OCI-LY1 (cell line): ENCODE results near the gene JOSD1.

Experiments
- H2AFZ ChIP-seq: fragments of 200-600 bp; sonication (generic), shearing (Covaris generic); 2 replicates; pipeline ENCODE4 v1.6.0; 2014; ENCODE audit warnings: antibody characterized with exemption, mild to moderate bottlenecking, low read length
- H3F3A ChIP-seq: fragments of 200-600 bp; sonication (generic), shearing (Covaris generic); 2 replicates; pipeline ENCODE4 v1.6.0; 2014; ENCODE audit warnings: mild to moderate bottlenecking, antibody characterized with exemption, low read length, moderate library complexity; ENCODE audit not compliant: insufficient read depth
- H3K27ac ChIP-seq: fragments of 200-600 bp; sonication (generic); 2 replicates; pipeline ENCODE4 v1.5.1; 2014; ENCODE audit warnings: low read length, mixed run types, mild to moderate bottlenecking, low read depth; ENCODE audit not compliant: poor library complexity, severe bottlenecking
- H3K27me3 ChIP-seq: fragments of 200-600 bp; sonication (generic); 2 replicates; pipeline ENCODE4 v1.6.0; 2014; ENCODE audit warnings: antibody characterized with exemption, mild to moderate bottlenecking, low read length, moderate library complexity; ENCODE audit not compliant: insufficient read depth
- H3K36me3 ChIP-seq: fragments of 200-600 bp; sonication (generic); 2 replicates; pipeline ENCODE4 v1.6.1; 2014; ENCODE audit warnings: mild to moderate bottlenecking, antibody characterized with exemption, low read length, moderate library complexity, mixed read lengths; ENCODE audit not compliant: insufficient read depth
- H3K4me1 ChIP-seq: fragments of 200-600 bp; sonication (generic); 2 replicates; pipeline ENCODE4 v1.5.1; 2014; ENCODE audit warnings: mild to moderate bottlenecking, low read length, moderate library complexity; ENCODE audit not compliant: insufficient read depth, severe bottlenecking
- H3K4me2 ChIP-seq: fragments of 200-600 bp; sonication (generic), shearing (Covaris generic); 2 replicates; pipeline ENCODE4 v1.6.1; 2014; ENCODE audit warnings: low read length
- H3K4me3 ChIP-seq: fragments of 200-600 bp; sonication (generic); 2 replicates; pipeline ENCODE4 v1.5.1; 2014; ENCODE audit warnings: low read length, low read depth, mild to moderate bottlenecking, mixed read lengths; ENCODE audit not compliant: poor library complexity, severe bottlenecking
- H3K79me2 ChIP-seq: fragments of 200-600 bp; shearing (Covaris generic); 2 replicates; pipeline ENCODE4 v1.6.1; 2016; ENCODE audit warnings: mixed run types, low read length, mixed read lengths; ENCODE audit not compliant: insufficient read depth
- H3K9ac ChIP-seq: fragments of 200-600 bp; sonication (generic), shearing (Covaris generic); 2 replicates; pipeline ENCODE4 v1.6.1; 2014; ENCODE audit warnings: mild to moderate bottlenecking, low read length, mixed read lengths
- H3K9me2 ChIP-seq: fragments of 200-600 bp; sonication (generic), shearing (Covaris generic); 2 replicates; pipeline ENCODE4 v1.6.1; 2014; ENCODE audit warnings: low read depth, mild to moderate bottlenecking, low read length, mixed read lengths
- H3K9me3 ChIP-seq: fragments of 200-600 bp; shearing (Covaris generic); 2 replicates; pipeline ENCODE4 v1.6.1; 2014; ENCODE audit warnings: low read length, mixed read lengths
- H4K20me1 ChIP-seq: fragments of 200-600 bp; sonication (generic), shearing (Covaris generic); 2 replicates; pipeline ENCODE4 v1.6.0; 2016; ENCODE audit warnings: mild to moderate bottlenecking, low read length; ENCODE audit not compliant: insufficient read depth
- EZH2 ChIP-seq: fragments of 200-600 bp; sonication (generic), shearing (Covaris generic); IDR thresholded peaks from 2 replicates; pipeline ENCODE4 v1.8.0; 2017; ENCODE audit warnings: borderline replicate concordance, mixed run types, mild to moderate bottlenecking, antibody characterized with exemption, low read length, moderate library complexity, mixed read lengths
- TF ChIP-seq, protein P1 (sequence below): fragments of 200-600 bp; sonication (generic), shearing (Covaris generic); IDR thresholded peaks from 2 replicates; pipeline ENCODE4 v1.5.1; 2017; ENCODE audit warnings: mild to moderate bottlenecking, antibody characterized with exemption, low read length, moderate library complexity, mixed read lengths

JOSD1 gene

DNA sequence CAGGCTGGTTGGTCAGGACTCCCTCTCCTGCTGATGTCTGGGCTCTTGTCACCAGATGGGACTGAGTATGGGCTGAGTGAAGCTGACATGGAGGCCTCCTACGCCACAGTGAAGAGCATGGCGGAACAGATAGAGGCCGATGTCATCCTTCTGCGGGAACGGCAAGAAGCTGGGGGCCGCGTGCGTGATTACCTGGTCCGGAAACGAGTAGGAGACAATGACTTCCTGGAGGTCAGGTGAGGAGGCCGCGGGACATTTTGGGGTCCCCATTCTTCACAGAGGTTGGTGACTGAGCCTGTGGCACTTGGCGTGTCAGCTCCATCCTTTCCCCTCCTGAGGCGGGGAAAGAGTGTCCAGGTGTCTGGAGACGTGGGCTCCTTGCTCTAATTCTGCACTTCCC is 15.1 kb upstream of the JOSD1 start:
- H3F3A ChIP-seq: no peaks in the 10 kb centered on the region
- no peaks in the 10 kb centered on the region for H3K9me3 ChIP-seq
- H3K4me3 ChIP-seq: no peak overlapping the region
- TF ChIP-seq, protein P1, sequence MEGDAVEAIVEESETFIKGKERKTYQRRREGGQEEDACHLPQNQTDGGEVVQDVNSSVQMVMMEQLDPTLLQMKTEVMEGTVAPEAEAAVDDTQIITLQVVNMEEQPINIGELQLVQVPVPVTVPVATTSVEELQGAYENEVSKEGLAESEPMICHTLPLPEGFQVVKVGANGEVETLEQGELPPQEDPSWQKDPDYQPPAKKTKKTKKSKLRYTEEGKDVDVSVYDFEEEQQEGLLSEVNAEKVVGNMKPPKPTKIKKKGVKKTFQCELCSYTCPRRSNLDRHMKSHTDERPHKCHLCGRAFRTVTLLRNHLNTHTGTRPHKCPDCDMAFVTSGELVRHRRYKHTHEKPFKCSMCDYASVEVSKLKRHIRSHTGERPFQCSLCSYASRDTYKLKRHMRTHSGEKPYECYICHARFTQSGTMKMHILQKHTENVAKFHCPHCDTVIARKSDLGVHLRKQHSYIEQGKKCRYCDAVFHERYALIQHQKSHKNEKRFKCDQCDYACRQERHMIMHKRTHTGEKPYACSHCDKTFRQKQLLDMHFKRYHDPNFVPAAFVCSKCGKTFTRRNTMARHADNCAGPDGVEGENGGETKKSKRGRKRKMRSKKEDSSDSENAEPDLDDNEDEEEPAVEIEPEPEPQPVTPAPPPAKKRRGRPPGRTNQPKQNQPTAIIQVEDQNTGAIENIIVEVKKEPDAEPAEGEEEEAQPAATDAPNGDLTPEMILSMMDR: no peak
- TF ChIP-seq EZH2: no peak
- no peaks in the 10 kb centered on the region for H4K20me1 ChIP-seq
- H3K9me2 ChIP-seq: no peaks in the 10 kb centered on the region
- H3K27me3 ChIP-seq: no peaks in the 10 kb centered on the region
- peaks cover 61% of the 10 kb centered on the region; the same call in 1 of the 2 replicates for H3K36me3 ChIP-seq
- no peak overlapping the region for H3K9ac ChIP-seq
- H3K4me2 ChIP-seq: no peak overlapping the region
- H3K27ac ChIP-seq: no peak overlapping the region
- peaks cover 31% of the 10 kb centered on the region for H3K79me2 ChIP-seq
- H3K4me1 ChIP-seq: no peaks in the 10 kb centered on the region
- H2AFZ ChIP-seq: no peak overlapping the region

- peaks cover 37% of the 10 kb centered on the region for H3K79me2 ChIP-seq
- 0 out of 2 replicates have a peak, but pooled peaks cover 2% of the 10 kb centered on the region for H4K20me1 ChIP-seq
- H3K36me3 ChIP-seq: peaks cover 62% of the 10 kb centered on the region; the same call in 1 of the 2 replicates
Measured at GRCh38 chr22:38715176-38715764, 14.5 kb upstream of the JOSD1 start.

DNA sequence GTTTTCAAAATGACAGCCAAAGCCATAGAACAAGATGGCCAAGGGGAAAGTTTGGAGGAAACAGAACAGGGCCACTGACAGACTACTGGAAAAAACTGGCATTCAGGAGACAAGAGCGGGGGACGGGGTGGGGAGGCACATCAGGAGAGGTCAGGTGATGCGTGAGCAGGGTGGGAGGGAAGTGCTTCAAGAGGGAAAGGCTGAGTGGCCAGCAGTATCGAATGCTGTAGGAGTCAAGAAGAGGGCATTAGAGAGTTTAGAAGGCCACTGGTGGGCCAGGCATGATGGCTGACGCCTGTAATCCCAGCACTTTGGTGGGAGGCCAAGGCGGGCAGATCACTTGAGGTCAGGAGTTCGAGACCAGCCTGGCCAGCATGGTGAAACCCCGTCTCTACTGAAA is 13.2 kb upstream of the JOSD1 start:
- Histone ChIP-seq H3K9me2 (no peaks in the 10 kb centered on the region), H2AFZ (no peak overlapping the region), H3F3A (no peaks in the 10 kb centered on the region), H3K4me2 (no peak overlapping the region), H3K79me2 (peaks cover 48% of the 10 kb centered on the region), H3K27me3 (no peaks in the 10 kb centered on the region), H3K9me3 (no peaks in the 10 kb centered on the region), H3K9ac (no peak overlapping the region), H4K20me1 (0 out of 2 replicates have a peak, but pooled peaks cover 2% of the 10 kb centered on the region), H3K4me1 (peaks cover 10% of the 10 kb centered on the region), H3K36me3 (peaks cover 65% of the 10 kb centered on the region; the same call in 1 of the 2 replicates), H3K27ac (no peak overlapping the region), H3K4me3 (no peak overlapping the region)
- TF ChIP-seq, protein P1: no peak

More at GRCh38 chr22:38715176-38715764, 14.5 kb upstream of the JOSD1 start:
- Histone ChIP-seq H3K27me3 (no peaks in the 10 kb centered on the region), H3K9ac (no peak overlapping the region), H3K4me3 (no peak overlapping the region), H2AFZ (no peak overlapping the region), H3K9me2 (no peaks in the 10 kb centered on the region), H3F3A (no peaks in the 10 kb centered on the region), H3K4me2 (no peak overlapping the region), H3K4me1 (no peaks in the 10 kb centered on the region), H3K27ac (no peak overlapping the region), H3K9me3 (no peaks in the 10 kb centered on the region)
- no peak for TF ChIP-seq EZH2
- TF ChIP-seq, protein P1: no peak
